ENCODE results near the gene KCNB1. TPM values are rescaled to one million over a fixed set of nuclear protein-coding genes. Genes with fewer than 3 reads are reported as not detected.

The KCNB1 gene
- total RNA-seq, 1 donor from 2014 or later = 2.0 TPM

DNA sequence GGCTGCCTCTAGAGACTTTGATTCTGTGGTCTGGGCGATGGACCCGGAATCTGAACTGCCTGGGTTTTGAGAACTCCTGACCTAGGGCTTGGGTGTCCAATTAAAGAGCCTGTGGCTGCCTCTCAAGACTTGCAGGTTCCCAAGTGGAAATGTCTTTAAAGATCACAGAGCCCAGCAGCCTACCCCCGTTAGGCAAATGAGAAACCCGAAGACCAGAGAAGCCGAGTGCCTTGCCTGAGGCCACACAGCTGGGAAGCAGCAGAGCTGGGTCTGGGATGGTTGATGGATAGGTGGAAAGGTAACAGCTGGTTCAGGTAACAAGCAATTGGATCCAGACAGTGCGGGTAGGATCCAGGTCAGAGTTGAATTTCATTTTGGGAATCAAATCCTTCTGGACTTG, 25.8 kb downstream of the KCNB1 start:
- no peak for DNase-seq (ENCODE audit: extremely low spot score in 2 of 2)
- H3K27me3 ChIP-seq = no peaks in the 10 kb centered on the region
- intact Hi-C loops (cut with DNase I) = no loop called here
- H3K4me1 ChIP-seq = no peaks in the 10 kb centered on the region
- H3K27ac ChIP-seq = no peak overlapping the region
- no peaks in the 10 kb centered on the region for H3K9me3 ChIP-seq
- no peaks in the 10 kb centered on the region for H3K36me3 ChIP-seq
- H3K4me3 ChIP-seq = no peak overlapping the region
- TF ChIP-seq CTCF (IDR thresholded peaks at IDR 0.05) (no peak), POLR2A (IDR thresholded peaks at IDR 0.05) (no peak), POLR2AphosphoS5 (IDR thresholded peaks at IDR 0.05; ENCODE audit: insufficient read depth in 1 of 2, low read depth in 1 of 2) (no peak)

DNA sequence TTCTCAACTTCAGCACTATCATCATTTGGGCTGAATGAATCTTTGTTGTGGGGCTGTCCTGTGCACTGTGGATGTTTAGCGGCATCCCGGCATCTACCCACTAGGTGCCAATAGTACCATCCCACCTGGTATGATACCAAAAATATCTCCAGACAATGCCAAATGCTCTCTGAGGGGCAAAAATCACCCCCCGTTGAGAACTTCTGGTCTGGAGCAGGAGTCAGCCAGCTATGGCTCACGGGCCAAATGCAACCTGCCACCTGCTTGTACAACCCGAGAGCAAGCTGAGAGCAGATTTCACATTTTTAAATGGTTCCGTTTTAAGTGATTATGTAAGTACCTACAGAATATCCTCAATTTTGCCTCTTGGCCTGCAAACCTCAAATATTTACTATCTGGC, 26.8 kb downstream of the KCNB1 start:
- intact Hi-C loops (cut with DNase I) = no loop called here
- Histone ChIP-seq H3K4me3 (no peak overlapping the region), H3K27me3 (no peaks in the 10 kb centered on the region), H3K27ac (no peak overlapping the region), H3K4me1 (no peaks in the 10 kb centered on the region), H3K36me3 (no peaks in the 10 kb centered on the region), H3K9me3 (no peaks in the 10 kb centered on the region)
- TF ChIP-seq POLR2A (IDR thresholded peaks at IDR 0.05) (no peak), CTCF (IDR thresholded peaks at IDR 0.05) (no peak), POLR2AphosphoS5 (IDR thresholded peaks at IDR 0.05; ENCODE audit: insufficient read depth in 1 of 2, low read depth in 1 of 2) (no peak)
- DNase-seq (ENCODE audit: extremely low spot score in 2 of 2) = no peak

GRCh38 chr20:49452011-49452482, 30.4 kb downstream of the KCNB1 start:
- Histone ChIP-seq H3K4me3 (no peak overlapping the region), H3K27me3 (no peaks in the 10 kb centered on the region), H3K9me3 (no peaks in the 10 kb centered on the region), H3K36me3 (no peaks in the 10 kb centered on the region), H3K4me1 (peaks cover 16% of the 10 kb centered on the region), H3K27ac (no peak overlapping the region)
- TF ChIP-seq POLR2A (IDR thresholded peaks at IDR 0.05) = no peak
- TF ChIP-seq POLR2AphosphoS5 (IDR thresholded peaks at IDR 0.05; ENCODE audit: insufficient read depth in 1 of 2, low read depth in 1 of 2) = peak in 1 of 2 donors; percentile 27
- intact Hi-C loops (cut with DNase I) = no loop called here
- DNase-seq (ENCODE audit: extremely low spot score in 2 of 2) = no peak

DNA sequence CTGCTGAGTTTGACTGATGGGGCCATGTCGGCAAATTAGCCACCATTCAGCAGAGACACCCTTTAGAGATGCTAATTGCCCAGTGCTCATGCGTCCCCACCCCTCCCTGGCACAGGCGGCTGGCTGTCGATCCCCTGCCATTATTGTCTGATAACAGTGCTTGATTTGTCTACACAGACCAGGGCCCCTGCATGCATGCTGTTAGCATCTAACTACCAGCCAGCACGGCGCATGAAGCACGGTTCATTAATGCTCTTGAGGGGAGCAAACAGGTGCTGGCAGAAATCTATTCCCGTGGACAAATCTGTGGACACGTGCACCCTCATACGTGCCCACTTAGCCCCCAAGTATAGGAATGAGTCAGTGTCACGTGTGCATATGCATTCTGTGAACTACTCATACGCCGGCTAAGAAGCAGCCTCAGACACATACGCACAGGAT, 32.2 kb downstream of the KCNB1 start:
- Histone ChIP-seq H3K4me3 (no peak overlapping the region), H3K4me1 (peaks cover 27% of the 10 kb centered on the region), H3K36me3 (no peaks in the 10 kb centered on the region), H3K9me3 (no peaks in the 10 kb centered on the region), H3K27ac (no peak overlapping the region), H3K27me3 (no peaks in the 10 kb centered on the region)
- intact Hi-C loops (cut with DNase I) = no loop called here
- no peak for DNase-seq (ENCODE audit: extremely low spot score in 2 of 2)
- no peak for TF ChIP-seq POLR2AphosphoS5 (IDR thresholded peaks at IDR 0.05; ENCODE audit: insufficient read depth in 1 of 2, low read depth in 1 of 2)
- TF ChIP-seq POLR2A (IDR thresholded peaks at IDR 0.05) = no peak
- TF ChIP-seq CTCF (IDR thresholded peaks at IDR 0.05) = no peak

GRCh38 chr20:49448917-49449316, 33.6 kb downstream of the KCNB1 start:
- intact Hi-C loops (cut with DNase I) = no loop called here
- TF ChIP-seq POLR2A (IDR thresholded peaks at IDR 0.05) (no peak), CTCF (IDR thresholded peaks at IDR 0.05) (no peak), POLR2AphosphoS5 (IDR thresholded peaks at IDR 0.05; ENCODE audit: insufficient read depth in 1 of 2, low read depth in 1 of 2) (no peak)
- Histone ChIP-seq H3K9me3 (no peaks in the 10 kb centered on the region), H3K27ac (no peak overlapping the region), H3K36me3 (no peaks in the 10 kb centered on the region), H3K4me1 (peaks cover 27% of the 10 kb centered on the region), H3K4me3 (no peak overlapping the region), H3K27me3 (no peaks in the 10 kb centered on the region)
- no peak for DNase-seq (ENCODE audit: extremely low spot score in 2 of 2)
